CD14-positive monocyte (primary cell): ENCODE measurements around the gene PAFAH1B2. TPM values are rescaled to one million over a fixed set of nuclear protein-coding genes. Genes with fewer than 3 reads are reported as not detected.

ENCODE experiments used
- DNase-seq, 3 donors: peaks; one replicate each; pipeline ENCODE4 v3.0.0-alpha.2; 2011 to 2022
- H2AFZ ChIP-seq: 2 replicates; pipeline ENCODE4 v1.6.0; 2012; ENCODE audit warnings: mild to moderate bottlenecking, low read depth, low read length, inconsistent platforms; ENCODE audit not compliant: insufficient read depth, poor library complexity, severe bottlenecking
- H3K27ac ChIP-seq, 2 donors: 1 replicate in 1 of 2; 2 replicates in 1 of 2; pipeline ENCODE4 v1.5.1; 2012 to 2013; ENCODE audit warnings: low read length in 2 of 2, control low read depth in 1 of 2, inconsistent platforms in 1 of 2, low read depth in 1 of 2, mild to moderate bottlenecking in 1 of 2
- H3K27me3 ChIP-seq, 2 donors: one replicate each; pipeline versions ENCODE4 v1.6.0 to v1.6.1; 2011 to 2013; ENCODE audit warnings: low read length in 2 of 2; ENCODE audit not compliant: control insufficient read depth in 2 of 2, insufficient read depth in 2 of 2
- H3K36me3 ChIP-seq, 2 donors: replicated peaks in 1 of 2; 1 replicate in 1 of 2; 2 replicates in 1 of 2; pipeline versions ENCODE4 v1.5.1 to v1.6.1; 2012 to 2013; ENCODE audit warnings: low read length in 2 of 2, control low read depth in 1 of 2, inconsistent platforms in 1 of 2, mild to moderate bottlenecking in 1 of 2; ENCODE audit not compliant: insufficient read depth in 2 of 2, control insufficient read depth in 1 of 2
- H3K4me1 ChIP-seq, 2 donors: 1 replicate in 1 of 2; 2 replicates in 1 of 2; pipeline versions ENCODE4 v1.5.1 to v1.6.1; 2012 to 2013; ENCODE audit warnings: low read length in 2 of 2, control low read depth in 1 of 2, inconsistent platforms in 1 of 2, mild to moderate bottlenecking in 1 of 2, moderate library complexity in 1 of 2; ENCODE audit not compliant: insufficient read depth in 2 of 2, control insufficient read depth in 1 of 2
- H3K4me2 ChIP-seq: replicated peaks from 2 replicates; pipeline ENCODE3; 2012; ENCODE audit warnings: low read length, moderate library complexity, mild to moderate bottlenecking; ENCODE audit not compliant: poor library complexity, severe bottlenecking; ENCODE audit errors: extremely low read depth
- H3K4me3 ChIP-seq, 3 experiments: fragments of 200-600 bp in 1 of 3; sonication (generic) in 1 of 3; replicated peaks in 1 of 3; 1 replicate in 2 of 3; 2 replicates in 1 of 3; pipeline ENCODE4 v1.5.1; 2011 to 2013; ENCODE audit warnings: low read length in 3 of 3, mild to moderate bottlenecking in 3 of 3, control low read depth in 2 of 3, low read depth in 2 of 3, inconsistent platforms in 1 of 3, moderate library complexity in 1 of 3
- H3K79me2 ChIP-seq: 2 replicates; pipeline ENCODE4 v1.6.0; 2012; ENCODE audit warnings: mild to moderate bottlenecking, control low read depth, inconsistent platforms, low read length, moderate library complexity; ENCODE audit not compliant: insufficient read depth
- H3K9ac ChIP-seq: 2 replicates; pipeline ENCODE4 v1.6.0; 2017; ENCODE audit warnings: low read length, mild to moderate bottlenecking; ENCODE audit not compliant: insufficient read depth, poor library complexity, severe bottlenecking
- H3K9me3 ChIP-seq, 2 donors: replicated peaks in 1 of 2; 1 replicate in 1 of 2; 2 replicates in 1 of 2; pipeline versions ENCODE4 v1.5.1 to v1.6.1; 2012 to 2013; ENCODE audit warnings: low read length in 2 of 2, control low read depth in 1 of 2; ENCODE audit not compliant: control insufficient read depth in 1 of 2, insufficient read depth in 1 of 2
- H4K20me1 ChIP-seq: 2 replicates; pipeline ENCODE4 v1.6.0; 2012; ENCODE audit warnings: mild to moderate bottlenecking, low read length, control low read depth, moderate library complexity; ENCODE audit not compliant: insufficient read depth
- H3K27ac Mint-ChIP-seq, 7 donors: one replicate each; pipeline ENCODE4 v1.8.0; 2020; ENCODE audit warnings: mild to moderate bottlenecking in 7 of 7, mixed read lengths in 7 of 7, moderate library complexity in 6 of 7, inconsistent platforms in 2 of 7
- H3K27me3 Mint-ChIP-seq, 3 donors: one replicate each; pipeline ENCODE4 v1.8.0; 2021 to 2022; ENCODE audit warnings: low read depth in 3 of 3, mild to moderate bottlenecking in 3 of 3, mixed read lengths in 3 of 3, moderate library complexity in 3 of 3, inconsistent platforms in 1 of 3
- H3K36me3 Mint-ChIP-seq, 2 donors: one replicate each; pipeline ENCODE4 v1.8.0; 2020; ENCODE audit warnings: mixed read lengths in 2 of 2, inconsistent platforms in 1 of 2, mild to moderate bottlenecking in 1 of 2
- H3K4me1 Mint-ChIP-seq: one replicate; pipeline ENCODE4 v1.8.0; 2020; ENCODE audit warnings: mild to moderate bottlenecking, mixed read lengths
- H3K4me3 Mint-ChIP-seq, 2 donors: one replicate each; pipeline ENCODE4 v1.8.0; 2020; ENCODE audit warnings: mild to moderate bottlenecking in 2 of 2, mixed read lengths in 2 of 2, moderate library complexity in 1 of 2
- H3K9me3 Mint-ChIP-seq, 7 donors: one replicate each; pipeline ENCODE4 v1.8.0; 2020 to 2022; ENCODE audit warnings: mixed read lengths in 7 of 7, mild to moderate bottlenecking in 6 of 7, moderate library complexity in 6 of 7, inconsistent platforms in 2 of 7
- WGBS: methylation state at CpG from one replicate; pipeline ENCODE4 v1.1.5; 2013; ENCODE audit warnings: missing lambda C conversion rate; ENCODE audit not compliant: insufficient coverage; 5-methylcytosine and 5-hydroxymethylcytosine counted together
- intact Hi-C, 2 donors: fragments of 100-400 bp; cut with micrococcal nuclease; formaldehyde crosslinking; loops; one replicate each; pipeline versions ENCODE4 v1.15.0 to v1.15.1; 2023
- polyA plus RNA-seq, 3 donors: library from polyadenylated mRNA; depleted of rRNA in 1 of 3; unstranded in 2 of 3; stranded (reverse) in 1 of 3; fragments of 300-500 nt in 2 of 3; fragments of >200 nt in 1 of 3; fragmentation: Illumina TruSeq in 2 of 3; gene quantifications; 1 replicate in 2 of 3; 2 replicates in 1 of 3; pipeline ENCODE4 v1.2.3, GENCODE V29; 2012 to 2021
- TF ChIP-seq, protein P1 (sequence below): fragments of 200-600 bp; IDR thresholded peaks from one replicate; pipeline ENCODE4 v1.8.0; 2022; ENCODE audit warnings: antibody characterized with exemption, mild to moderate bottlenecking

The PAFAH1B2 gene
- polyA plus RNA-seq, 3 donors: 16.9 to 25.1 (median 23.7) TPM

DNA sequence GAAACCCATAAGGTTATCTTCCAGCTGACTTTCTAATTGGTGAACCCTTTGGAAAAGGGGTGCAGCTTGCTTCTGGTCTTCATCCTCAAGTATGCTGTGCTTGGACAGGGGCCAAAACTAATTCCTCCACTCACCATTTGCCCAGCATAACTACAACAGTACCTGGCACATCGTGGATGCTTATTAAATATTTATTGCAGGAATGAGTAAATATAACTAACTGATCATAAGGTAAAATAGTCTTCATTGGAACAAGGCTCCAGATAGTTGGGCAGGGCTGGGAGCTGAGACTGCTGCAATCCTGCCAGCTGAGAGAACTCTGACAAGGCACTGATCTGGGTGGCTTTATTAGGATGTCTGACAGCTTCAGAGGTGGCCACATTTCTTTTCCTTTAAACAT lies 32.1 kb downstream of the PAFAH1B2 start:
- Histone ChIP-seq H4K20me1 (no peaks in the 10 kb centered on the region), H3K27ac (no peak overlapping the region), H2AFZ (no peak overlapping the region), H3K36me3 (peaks cover 3 to 8% of the 10 kb centered on the region in 2 donors), H3K9me3 (no peaks in the 10 kb centered on the region), H3K79me2 (peaks cover 19% of the 10 kb centered on the region), H3K4me2 (no peak overlapping the region), H3K27me3 (no peaks in the 10 kb centered on the region), H3K9ac (no peak overlapping the region), H3K4me1 (peaks cover 24 to 32% of the 10 kb centered on the region in 2 donors), H3K4me3 (no peak overlapping the region)
- TF ChIP-seq, protein P1, sequence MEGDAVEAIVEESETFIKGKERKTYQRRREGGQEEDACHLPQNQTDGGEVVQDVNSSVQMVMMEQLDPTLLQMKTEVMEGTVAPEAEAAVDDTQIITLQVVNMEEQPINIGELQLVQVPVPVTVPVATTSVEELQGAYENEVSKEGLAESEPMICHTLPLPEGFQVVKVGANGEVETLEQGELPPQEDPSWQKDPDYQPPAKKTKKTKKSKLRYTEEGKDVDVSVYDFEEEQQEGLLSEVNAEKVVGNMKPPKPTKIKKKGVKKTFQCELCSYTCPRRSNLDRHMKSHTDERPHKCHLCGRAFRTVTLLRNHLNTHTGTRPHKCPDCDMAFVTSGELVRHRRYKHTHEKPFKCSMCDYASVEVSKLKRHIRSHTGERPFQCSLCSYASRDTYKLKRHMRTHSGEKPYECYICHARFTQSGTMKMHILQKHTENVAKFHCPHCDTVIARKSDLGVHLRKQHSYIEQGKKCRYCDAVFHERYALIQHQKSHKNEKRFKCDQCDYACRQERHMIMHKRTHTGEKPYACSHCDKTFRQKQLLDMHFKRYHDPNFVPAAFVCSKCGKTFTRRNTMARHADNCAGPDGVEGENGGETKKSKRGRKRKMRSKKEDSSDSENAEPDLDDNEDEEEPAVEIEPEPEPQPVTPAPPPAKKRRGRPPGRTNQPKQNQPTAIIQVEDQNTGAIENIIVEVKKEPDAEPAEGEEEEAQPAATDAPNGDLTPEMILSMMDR: no peak
- Mint-ChIP-seq H3K36me3 (peaks cover 6 to 16% of the 10 kb centered on the region in 2 donors), H3K9me3 (no peaks in the 10 kb centered on the region), H3K4me1 (peaks cover 31% of the 10 kb centered on the region), H3K27me3 (no peaks in the 10 kb centered on the region), H3K4me3 (no peak overlapping the region), H3K27ac (no peak overlapping the region)
- no CpG with 5 or more reads among the region's 1 CpG for WGBS
- no peak for DNase-seq
- intact Hi-C loops: no loop called here

DNA sequence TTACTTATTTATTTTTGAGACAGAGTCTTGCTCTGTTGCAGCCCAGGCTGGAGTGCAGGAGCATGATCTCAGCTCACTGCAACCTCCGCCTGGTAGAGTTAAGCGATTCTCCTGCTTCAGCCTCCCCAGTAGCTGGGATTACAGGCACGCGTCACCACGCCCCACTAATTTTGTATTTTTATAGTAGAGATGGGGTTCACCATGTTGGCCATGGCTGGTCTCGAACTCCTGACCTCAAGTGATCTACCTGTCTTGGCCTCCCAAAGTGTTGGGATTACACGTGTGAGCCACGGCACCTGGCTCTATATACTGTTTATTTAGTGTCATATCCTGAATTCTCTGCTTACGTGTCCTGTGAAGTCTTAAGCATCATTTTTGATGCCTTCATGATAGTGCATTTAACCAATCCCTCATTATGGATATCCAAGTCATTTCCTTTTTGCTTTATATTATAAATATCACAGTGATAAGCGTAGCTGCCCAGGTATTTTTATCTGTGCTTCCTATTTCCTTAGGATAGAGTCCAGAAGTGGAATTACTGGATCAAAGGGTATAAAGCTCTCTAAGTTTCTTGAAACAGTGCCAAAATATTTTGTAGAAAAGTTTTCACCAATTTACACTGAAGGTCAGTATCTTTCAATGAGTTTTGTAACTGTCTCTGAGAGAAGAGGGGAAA lies 33.6 kb downstream of the PAFAH1B2 start:
- TF ChIP-seq, protein P1: no peak
- Histone ChIP-seq H3K9ac (no peak overlapping the region), H3K27ac (peak overlapping the region in 1 of 2 donors; percentile 89), H3K79me2 (peaks cover 19% of the 10 kb centered on the region), H3K27me3 (no peaks in the 10 kb centered on the region), H3K9me3 (no peaks in the 10 kb centered on the region), H2AFZ (peak overlapping the region; percentile 88), H4K20me1 (no peaks in the 10 kb centered on the region), H3K4me3 (peak overlapping the region in 2 of 3 experiments; percentile 82 to 98), H3K36me3 (peaks cover 11 to 14% of the 10 kb centered on the region in 2 donors), H3K4me2 (peak overlapping the region; percentile 89), H3K4me1 (peaks cover 29 to 38% of the 10 kb centered on the region in 2 donors)
- no peaks in the 10 kb centered on the region for H3K9me3 Mint-ChIP-seq
- peak overlapping the region; percentile 96 to 98 for H3K4me3 Mint-ChIP-seq
- peak overlapping the region; percentile 83 to 97 (median 92) for H3K27ac Mint-ChIP-seq
- WGBS: 90% methylated on average over 2 of the region's 10 CpGs
- no peak for DNase-seq
- peaks cover 0 to 3% (median 0%) of the 10 kb centered on the region in 3 donors for H3K27me3 Mint-ChIP-seq
- H3K4me1 Mint-ChIP-seq: peaks cover 29% of the 10 kb centered on the region
- H3K36me3 Mint-ChIP-seq: peaks cover 15 to 22% of the 10 kb centered on the region in 2 donors
- intact Hi-C loops: no loop called here
